ENCODE data around the gene NPIPA8.
"Not testable (repeated sequence)": the region's sequence is repeated elsewhere in the genome, so short reads cannot be mapped to it uniquely, and the experiment has no call there.

DNA sequence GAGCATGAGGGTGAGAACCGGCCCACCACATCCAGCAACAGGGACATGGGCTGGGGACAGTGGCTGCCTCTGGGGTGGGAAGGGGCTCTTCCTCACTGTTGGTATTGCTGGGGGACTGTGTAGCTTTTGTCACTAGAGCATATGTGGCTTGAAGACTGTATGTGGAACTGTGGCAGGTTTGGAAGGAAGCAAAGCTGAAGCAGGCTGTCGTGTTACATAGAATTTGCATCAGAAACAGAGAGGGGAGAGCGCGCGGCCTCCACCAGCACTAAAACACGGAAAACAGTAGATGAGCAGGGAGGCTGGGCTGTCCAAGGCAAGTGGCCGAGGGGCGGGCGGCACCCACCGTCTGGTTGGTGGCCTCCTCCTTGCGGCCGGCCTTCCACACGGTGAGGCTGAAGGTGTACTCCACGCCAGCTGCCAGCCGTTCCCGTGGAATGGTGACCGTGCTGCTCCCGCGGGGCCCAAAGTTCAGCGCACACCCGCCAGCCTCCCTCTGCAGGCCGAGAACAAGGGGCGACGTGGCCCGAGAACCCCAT lies 47.6 kb upstream of the NPIPA8 start:
- TF ChIP-seq, protein P1, sequence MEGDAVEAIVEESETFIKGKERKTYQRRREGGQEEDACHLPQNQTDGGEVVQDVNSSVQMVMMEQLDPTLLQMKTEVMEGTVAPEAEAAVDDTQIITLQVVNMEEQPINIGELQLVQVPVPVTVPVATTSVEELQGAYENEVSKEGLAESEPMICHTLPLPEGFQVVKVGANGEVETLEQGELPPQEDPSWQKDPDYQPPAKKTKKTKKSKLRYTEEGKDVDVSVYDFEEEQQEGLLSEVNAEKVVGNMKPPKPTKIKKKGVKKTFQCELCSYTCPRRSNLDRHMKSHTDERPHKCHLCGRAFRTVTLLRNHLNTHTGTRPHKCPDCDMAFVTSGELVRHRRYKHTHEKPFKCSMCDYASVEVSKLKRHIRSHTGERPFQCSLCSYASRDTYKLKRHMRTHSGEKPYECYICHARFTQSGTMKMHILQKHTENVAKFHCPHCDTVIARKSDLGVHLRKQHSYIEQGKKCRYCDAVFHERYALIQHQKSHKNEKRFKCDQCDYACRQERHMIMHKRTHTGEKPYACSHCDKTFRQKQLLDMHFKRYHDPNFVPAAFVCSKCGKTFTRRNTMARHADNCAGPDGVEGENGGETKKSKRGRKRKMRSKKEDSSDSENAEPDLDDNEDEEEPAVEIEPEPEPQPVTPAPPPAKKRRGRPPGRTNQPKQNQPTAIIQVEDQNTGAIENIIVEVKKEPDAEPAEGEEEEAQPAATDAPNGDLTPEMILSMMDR (IDR thresholded peaks at IDR 0.05): not testable (repeated sequence)
- TF ChIP-seq POLR2A, POLR2AphosphoS5 (IDR thresholded peaks at IDR 0.05): not testable (repeated sequence)
